ENCODE data around the gene ZSCAN5A.

DNA sequence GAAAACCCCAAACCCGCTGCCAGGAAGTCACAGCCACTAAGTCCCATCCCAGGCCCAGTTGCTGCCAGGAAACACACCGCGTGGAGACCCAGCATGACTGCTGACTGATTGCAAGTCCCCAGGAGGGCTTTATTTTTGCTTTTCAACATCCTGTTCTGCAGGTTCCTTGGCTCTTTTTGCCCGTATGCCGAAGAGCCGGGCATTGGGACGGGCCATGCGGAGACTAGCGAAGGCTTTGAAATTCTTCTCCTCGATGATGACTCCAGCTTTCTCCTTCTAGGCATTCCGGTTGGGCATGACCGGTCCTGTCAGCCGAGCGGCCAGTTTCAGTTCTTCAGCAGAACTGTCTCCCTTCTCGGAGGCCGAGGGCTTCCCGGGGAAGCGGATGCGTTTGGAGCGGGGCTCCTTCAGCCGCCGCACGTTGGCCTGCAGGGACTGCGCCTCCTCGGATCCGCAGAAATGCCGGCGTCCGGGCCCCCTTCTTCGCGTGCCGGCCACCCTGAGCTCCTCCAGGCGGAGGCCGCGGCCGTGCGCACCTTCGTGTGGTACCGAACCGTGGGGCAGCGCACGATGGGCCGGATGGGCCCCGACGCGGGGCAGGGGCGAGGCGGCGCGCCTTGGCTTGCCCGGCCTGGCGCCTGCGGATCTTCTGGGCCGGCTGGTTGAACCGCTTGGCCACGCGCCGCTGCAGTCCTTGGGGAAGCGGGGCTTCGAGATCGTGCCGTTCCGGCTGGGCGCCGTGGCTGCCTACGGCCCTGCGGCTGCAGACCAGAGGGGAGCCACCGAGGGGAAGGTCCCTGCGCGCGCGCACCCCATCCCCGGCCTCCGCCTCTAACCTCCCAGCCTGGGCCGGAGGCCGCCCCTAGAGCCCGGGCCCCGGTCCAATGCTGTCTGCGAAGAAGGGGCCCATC, 97.3 kb downstream of the ZSCAN5A start:
- TF ChIP-seq GATA2 (CRISPR knock-in tag; IDR thresholded peaks at IDR 0.05) (no peak), TAF1 (IDR thresholded peaks at IDR 0.05; ENCODE audit: borderline replicate concordance, low read depth, low read length) (no peak), TEAD4 (IDR thresholded peaks at IDR 0.05; ENCODE audit: borderline replicate concordance, insufficient read depth) (no peak), YY1 (IDR thresholded peaks at IDR 0.05; ENCODE audit: low read depth) (no peak), TCF12 (IDR thresholded peaks at IDR 0.05) (no peak)
- TF ChIP-seq, protein P1, sequence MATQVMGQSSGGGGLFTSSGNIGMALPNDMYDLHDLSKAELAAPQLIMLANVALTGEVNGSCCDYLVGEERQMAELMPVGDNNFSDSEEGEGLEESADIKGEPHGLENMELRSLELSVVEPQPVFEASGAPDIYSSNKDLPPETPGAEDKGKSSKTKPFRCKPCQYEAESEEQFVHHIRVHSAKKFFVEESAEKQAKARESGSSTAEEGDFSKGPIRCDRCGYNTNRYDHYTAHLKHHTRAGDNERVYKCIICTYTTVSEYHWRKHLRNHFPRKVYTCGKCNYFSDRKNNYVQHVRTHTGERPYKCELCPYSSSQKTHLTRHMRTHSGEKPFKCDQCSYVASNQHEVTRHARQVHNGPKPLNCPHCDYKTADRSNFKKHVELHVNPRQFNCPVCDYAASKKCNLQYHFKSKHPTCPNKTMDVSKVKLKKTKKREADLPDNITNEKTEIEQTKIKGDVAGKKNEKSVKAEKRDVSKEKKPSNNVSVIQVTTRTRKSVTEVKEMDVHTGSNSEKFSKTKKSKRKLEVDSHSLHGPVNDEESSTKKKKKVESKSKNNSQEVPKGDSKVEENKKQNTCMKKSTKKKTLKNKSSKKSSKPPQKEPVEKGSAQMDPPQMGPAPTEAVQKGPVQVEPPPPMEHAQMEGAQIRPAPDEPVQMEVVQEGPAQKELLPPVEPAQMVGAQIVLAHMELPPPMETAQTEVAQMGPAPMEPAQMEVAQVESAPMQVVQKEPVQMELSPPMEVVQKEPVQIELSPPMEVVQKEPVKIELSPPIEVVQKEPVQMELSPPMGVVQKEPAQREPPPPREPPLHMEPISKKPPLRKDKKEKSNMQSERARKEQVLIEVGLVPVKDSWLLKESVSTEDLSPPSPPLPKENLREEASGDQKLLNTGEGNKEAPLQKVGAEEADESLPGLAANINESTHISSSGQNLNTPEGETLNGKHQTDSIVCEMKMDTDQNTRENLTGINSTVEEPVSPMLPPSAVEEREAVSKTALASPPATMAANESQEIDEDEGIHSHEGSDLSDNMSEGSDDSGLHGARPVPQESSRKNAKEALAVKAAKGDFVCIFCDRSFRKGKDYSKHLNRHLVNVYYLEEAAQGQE (IDR thresholded peaks at IDR 0.05; ENCODE audit: low read depth, low read length), result no peak
- TF ChIP-seq, protein P2, sequence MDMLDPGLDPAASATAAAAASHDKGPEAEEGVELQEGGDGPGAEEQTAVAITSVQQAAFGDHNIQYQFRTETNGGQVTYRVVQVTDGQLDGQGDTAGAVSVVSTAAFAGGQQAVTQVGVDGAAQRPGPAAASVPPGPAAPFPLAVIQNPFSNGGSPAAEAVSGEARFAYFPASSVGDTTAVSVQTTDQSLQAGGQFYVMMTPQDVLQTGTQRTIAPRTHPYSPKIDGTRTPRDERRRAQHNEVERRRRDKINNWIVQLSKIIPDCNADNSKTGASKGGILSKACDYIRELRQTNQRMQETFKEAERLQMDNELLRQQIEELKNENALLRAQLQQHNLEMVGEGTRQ (IDR thresholded peaks at IDR 0.05; ENCODE audit: borderline replicate concordance, low read depth, low read length), result no peak
- TF ChIP-seq, protein P3, sequence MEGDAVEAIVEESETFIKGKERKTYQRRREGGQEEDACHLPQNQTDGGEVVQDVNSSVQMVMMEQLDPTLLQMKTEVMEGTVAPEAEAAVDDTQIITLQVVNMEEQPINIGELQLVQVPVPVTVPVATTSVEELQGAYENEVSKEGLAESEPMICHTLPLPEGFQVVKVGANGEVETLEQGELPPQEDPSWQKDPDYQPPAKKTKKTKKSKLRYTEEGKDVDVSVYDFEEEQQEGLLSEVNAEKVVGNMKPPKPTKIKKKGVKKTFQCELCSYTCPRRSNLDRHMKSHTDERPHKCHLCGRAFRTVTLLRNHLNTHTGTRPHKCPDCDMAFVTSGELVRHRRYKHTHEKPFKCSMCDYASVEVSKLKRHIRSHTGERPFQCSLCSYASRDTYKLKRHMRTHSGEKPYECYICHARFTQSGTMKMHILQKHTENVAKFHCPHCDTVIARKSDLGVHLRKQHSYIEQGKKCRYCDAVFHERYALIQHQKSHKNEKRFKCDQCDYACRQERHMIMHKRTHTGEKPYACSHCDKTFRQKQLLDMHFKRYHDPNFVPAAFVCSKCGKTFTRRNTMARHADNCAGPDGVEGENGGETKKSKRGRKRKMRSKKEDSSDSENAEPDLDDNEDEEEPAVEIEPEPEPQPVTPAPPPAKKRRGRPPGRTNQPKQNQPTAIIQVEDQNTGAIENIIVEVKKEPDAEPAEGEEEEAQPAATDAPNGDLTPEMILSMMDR (IDR thresholded peaks at IDR 0.05), result no peak
